HCT116 (cell line): ENCODE data around the gene BAG1. TPM values are rescaled to one million over a fixed set of nuclear protein-coding genes. Genes with fewer than 3 reads are reported as not detected.

Experiments
- ATAC-seq: fragments of 200-7000 bp; cut with Tn5 transposase; 2 replicates; pipeline ENCODE4 v1.9.1; 2020; ENCODE audit warnings: mild to moderate bottlenecking, moderate library complexity
- BruUV-seq: library from RNA; stranded (reverse); fragments of 400-500 nt; replicated peaks from 2 replicates; lab custom pipeline; 2021; lab: Mats Ljungman, UMichigan
- CTCF ChIA-PET: fragments of 300-600 bp; sonication (Branson Sonifier 250); formaldehyde crosslinking; loops from one replicate; lab custom pipeline; 2021; ENCODE audit warnings: antibody characterized with exemption; lab: Charles Lee
- POLR2A ChIA-PET: fragments of 300-600, 350-600 bp; sonication (Branson Sonifier 250); formaldehyde crosslinking; loops from one replicate; lab custom pipeline; 2021; ENCODE audit warnings: antibody characterized with exemption; lab: Charles Lee
- RAD21 ChIA-PET, 2 experiments: fragments of 300-600 bp; sonication (Branson Sonifier 250); formaldehyde crosslinking; loops; one replicate each; lab custom pipeline; 2023; ENCODE audit warnings: low total read pairs in 2 of 2; ENCODE audit not compliant: uncharacterized antibody in 2 of 2, unreplicated experiment in 2 of 2, low non-redundant PET in 1 of 2; lab: Charles Lee
- DNase-seq: peaks from one replicate; pipeline ENCODE4 v3.0.0-alpha.2; 2010; ENCODE audit warnings: low read depth, low spot score
- H2AFZ ChIP-seq: fragments of 200-600 bp; shearing (Covaris generic), sonication (generic); 2 replicates; pipeline ENCODE4 v1.6.1; 2017; ENCODE audit warnings: low read depth, mixed run types, mixed read lengths, antibody characterized with exemption, low read length; ENCODE audit not compliant: poor library complexity, severe bottlenecking
- H3K27ac ChIP-seq: 2 replicates; pipeline ENCODE4 v1.5.1; 2012; ENCODE audit warnings: low read depth, low read length
- H3K27me3 ChIP-seq: fragments of 200-600 bp; sonication (generic); 2 replicates; pipeline ENCODE4 v1.6.1; 2016; ENCODE audit warnings: mixed run types, low read length, mixed read lengths; ENCODE audit not compliant: insufficient read depth
- H3K36me3 ChIP-seq, 2 experiments: fragments of 200-500 bp in 1 of 2; fragments of 200-600 bp in 1 of 2; sonication (Bioruptor generic) in 1 of 2; sonication (generic) in 1 of 2; 2 replicates each; pipeline versions ENCODE4 v1.5.1 to v1.6.1; 2014 to 2016; ENCODE audit warnings: low read length in 2 of 2, inconsistent platforms in 1 of 2, mixed read lengths in 1 of 2, mixed run types in 1 of 2; ENCODE audit not compliant: insufficient read depth in 2 of 2, control insufficient read depth in 1 of 2
- H3K4me1 ChIP-seq, 2 experiments: fragments of 200-600 bp in 1 of 2; sonication (generic) in 1 of 2; 2 replicates each; pipeline versions ENCODE4 v1.5.1 to v1.6.1; 2012 to 2017; ENCODE audit warnings: low read length in 2 of 2, inconsistent platforms in 1 of 2, mild to moderate bottlenecking in 1 of 2, mixed read lengths in 1 of 2, mixed run types in 1 of 2, moderate library complexity in 1 of 2; ENCODE audit not compliant: insufficient read depth in 2 of 2, control insufficient read depth in 1 of 2
- H3K4me2 ChIP-seq: fragments of 200-600 bp; sonication (generic); 2 replicates; pipeline ENCODE4 v1.6.1; 2017; ENCODE audit warnings: mixed run types, low read length, mixed read lengths
- H3K4me3 ChIP-seq, 2 experiments: fragments of 200-600 bp in 1 of 2; sonication (generic) in 1 of 2; replicated peaks in 1 of 2; 2 replicates each; pipeline ENCODE4 v1.5.1; 2011 to 2016; ENCODE audit warnings: low read length in 2 of 2, control low read depth in 1 of 2, low read depth in 1 of 2, mild to moderate bottlenecking in 1 of 2, mixed read lengths in 1 of 2, mixed run types in 1 of 2
- H3K79me2 ChIP-seq: fragments of 200-600 bp; sonication (generic); 2 replicates; pipeline ENCODE4 v1.6.1; 2017; ENCODE audit warnings: mild to moderate bottlenecking, mixed run types, low read length, moderate library complexity, mixed read lengths; ENCODE audit not compliant: insufficient read depth
- H3K9ac ChIP-seq: fragments of 200-600 bp; sonication (generic); 2 replicates; pipeline ENCODE4 v1.6.1; 2016; ENCODE audit warnings: low read length, mixed read lengths
- H3K9me2 ChIP-seq: fragments of 200-600 bp; sonication (generic), shearing (Covaris generic); 2 replicates; pipeline ENCODE4 v1.6.1; 2017; ENCODE audit warnings: mixed run types, mild to moderate bottlenecking, moderate library complexity; ENCODE audit not compliant: insufficient read depth
- H3K9me3 ChIP-seq, 2 experiments: fragments of 200-500 bp in 1 of 2; fragments of 200-600 bp in 1 of 2; sonication (Bioruptor generic) in 1 of 2; sonication (generic) in 1 of 2; 2 replicates each; pipeline ENCODE4 v1.6.1; 2014 to 2017; ENCODE audit warnings: low read length in 2 of 2, mixed read lengths in 2 of 2, inconsistent platforms in 1 of 2, low read depth in 1 of 2, mild to moderate bottlenecking in 1 of 2, mixed run types in 1 of 2, moderate library complexity in 1 of 2; ENCODE audit not compliant: control insufficient read depth in 1 of 2, insufficient read depth in 1 of 2
- H4K20me1 ChIP-seq: fragments of 200-600 bp; sonication (generic), shearing (Covaris generic); 2 replicates; pipeline ENCODE4 v1.6.1; 2017; ENCODE audit warnings: mixed run types, mild to moderate bottlenecking, moderate library complexity; ENCODE audit not compliant: insufficient read depth
- CEBPB ChIP-seq: IDR thresholded peaks from 2 replicates; pipeline ENCODE4 v1.6.1; 2012; ENCODE audit warnings: low read depth
- FOSL1 ChIP-seq: IDR thresholded peaks from 2 replicates; pipeline ENCODE4 v1.6.1; 2012; ENCODE audit warnings: low read depth
- JUND ChIP-seq: IDR thresholded peaks from 2 replicates; pipeline ENCODE4 v1.6.1; 2012
- RAD21 ChIP-seq: IDR thresholded peaks from 2 replicates; pipeline ENCODE4 v1.6.1; 2012; ENCODE audit warnings: low read depth, mild to moderate bottlenecking
- YY1 ChIP-seq: IDR thresholded peaks from 2 replicates; pipeline ENCODE4 v1.6.1; 2011; ENCODE audit warnings: low read length, low read depth, moderate library complexity, mild to moderate bottlenecking; ENCODE audit not compliant: insufficient replicate concordance; ENCODE audit errors: extremely low read depth
- ZFX ChIP-seq: fragments of 450-650 bp; IDR thresholded peaks from 2 replicates; pipeline ENCODE4 v1.6.1; 2017
- intact Hi-C: fragments of 100-400 bp; cut with micrococcal nuclease; formaldehyde crosslinking; loops from 2 replicates; pipeline ENCODE4 v1.10.0; 2022
- total RNA-seq: library from RNA; stranded (reverse); gene quantifications from one replicate; pipeline ENCODE4 v1.2.1, GENCODE V29; 2021; ENCODE audit not compliant: unreplicated experiment
- TF ChIP-seq, protein P1 (sequence below): IDR thresholded peaks from 2 replicates; pipeline ENCODE4 v1.6.1; 2012
- TF ChIP-seq, protein P2 (sequence below): IDR thresholded peaks from 2 replicates; pipeline ENCODE4 v1.6.1; 2012; ENCODE audit warnings: low read depth

BAG1 gene
- total RNA-seq, 1 experiment from 2014 or later: 58.2 TPM

DNA sequence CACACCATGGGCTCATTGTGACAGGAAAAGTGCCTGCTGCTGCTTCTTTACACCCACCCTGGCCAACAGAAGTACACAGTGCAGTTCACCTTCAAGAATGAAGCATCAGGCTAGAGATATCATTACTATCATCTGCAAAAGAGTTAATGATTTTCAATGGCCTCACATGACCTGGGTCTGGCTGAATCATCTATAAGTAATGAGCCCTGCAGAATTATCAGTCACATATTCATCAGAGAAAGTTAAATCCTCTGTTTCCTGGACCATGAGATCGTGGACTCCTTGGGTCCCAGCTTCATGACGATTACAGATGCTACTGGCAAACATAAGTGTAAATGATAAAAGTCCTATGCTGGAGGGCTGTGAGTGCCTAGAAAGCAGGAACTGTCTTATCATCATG lies 8.3 kb downstream of the BAG1 start:
- TF ChIP-seq, protein P1, sequence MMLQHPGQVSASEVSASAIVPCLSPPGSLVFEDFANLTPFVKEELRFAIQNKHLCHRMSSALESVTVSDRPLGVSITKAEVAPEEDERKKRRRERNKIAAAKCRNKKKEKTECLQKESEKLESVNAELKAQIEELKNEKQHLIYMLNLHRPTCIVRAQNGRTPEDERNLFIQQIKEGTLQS: no peak
- TF ChIP-seq YY1 (no peak), JUND (no peak), FOSL1 (no peak), ZFX (no peak), CEBPB (no peak), RAD21 (no peak)
- TF ChIP-seq, protein P2, sequence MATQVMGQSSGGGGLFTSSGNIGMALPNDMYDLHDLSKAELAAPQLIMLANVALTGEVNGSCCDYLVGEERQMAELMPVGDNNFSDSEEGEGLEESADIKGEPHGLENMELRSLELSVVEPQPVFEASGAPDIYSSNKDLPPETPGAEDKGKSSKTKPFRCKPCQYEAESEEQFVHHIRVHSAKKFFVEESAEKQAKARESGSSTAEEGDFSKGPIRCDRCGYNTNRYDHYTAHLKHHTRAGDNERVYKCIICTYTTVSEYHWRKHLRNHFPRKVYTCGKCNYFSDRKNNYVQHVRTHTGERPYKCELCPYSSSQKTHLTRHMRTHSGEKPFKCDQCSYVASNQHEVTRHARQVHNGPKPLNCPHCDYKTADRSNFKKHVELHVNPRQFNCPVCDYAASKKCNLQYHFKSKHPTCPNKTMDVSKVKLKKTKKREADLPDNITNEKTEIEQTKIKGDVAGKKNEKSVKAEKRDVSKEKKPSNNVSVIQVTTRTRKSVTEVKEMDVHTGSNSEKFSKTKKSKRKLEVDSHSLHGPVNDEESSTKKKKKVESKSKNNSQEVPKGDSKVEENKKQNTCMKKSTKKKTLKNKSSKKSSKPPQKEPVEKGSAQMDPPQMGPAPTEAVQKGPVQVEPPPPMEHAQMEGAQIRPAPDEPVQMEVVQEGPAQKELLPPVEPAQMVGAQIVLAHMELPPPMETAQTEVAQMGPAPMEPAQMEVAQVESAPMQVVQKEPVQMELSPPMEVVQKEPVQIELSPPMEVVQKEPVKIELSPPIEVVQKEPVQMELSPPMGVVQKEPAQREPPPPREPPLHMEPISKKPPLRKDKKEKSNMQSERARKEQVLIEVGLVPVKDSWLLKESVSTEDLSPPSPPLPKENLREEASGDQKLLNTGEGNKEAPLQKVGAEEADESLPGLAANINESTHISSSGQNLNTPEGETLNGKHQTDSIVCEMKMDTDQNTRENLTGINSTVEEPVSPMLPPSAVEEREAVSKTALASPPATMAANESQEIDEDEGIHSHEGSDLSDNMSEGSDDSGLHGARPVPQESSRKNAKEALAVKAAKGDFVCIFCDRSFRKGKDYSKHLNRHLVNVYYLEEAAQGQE: no peak

More for the DNA sequence above, 8.3 kb downstream of the BAG1 start:
- Histone ChIP-seq H3K79me2 (peaks cover 16% of the 10 kb centered on the region; the same call in 1 of the 2 replicates), H3K9me2 (no peaks in the 10 kb centered on the region), H4K20me1 (no peaks in the 10 kb centered on the region), H3K4me2 (no peak overlapping the region), H3K4me3 (no peak overlapping the region), H3K36me3 (peaks cover 63 to 75% of the 10 kb centered on the region in 2 experiments), H3K9me3 (no peaks in the 10 kb centered on the region), H2AFZ (no peak overlapping the region), H3K4me1 (no peaks in the 10 kb centered on the region), H3K27ac (no peak overlapping the region), H3K27me3 (no peaks in the 10 kb centered on the region), H3K9ac (no peak overlapping the region)
- intact Hi-C loops: no loop called here
- BruUV-seq: no TSS peak
- CTCF ChIA-PET: no interaction called here
- POLR2A ChIA-PET: no interaction called here
- RAD21 ChIA-PET: no interaction called here
- DNase-seq (no peak), ATAC-seq (no peak)
